ENCODE results near the gene NPAS3.

NPAS3 gene

GRCh38 chr14:33780035-33780434 is 841.4 kb downstream of the NPAS3 start:
- DNase-seq: peak in 1 of 2 experiments; percentile 55

GRCh38 chr14:33781236-33781635 is 842.6 kb downstream of the NPAS3 start:
- DNase-seq: no peak

GRCh38 chr14:33782923-33783322 is 844.2 kb downstream of the NPAS3 start:
- DNase-seq: peak in 1 of 2 experiments; percentile 47

- DNase-seq: peak; percentile 67 to 89
Measured at GRCh38 chr14:33786091-33786825, 847.6 kb downstream of the NPAS3 start.

GRCh38 chr14:33788161-33788560 is 849.5 kb downstream of the NPAS3 start:
- DNase-seq: no peak

- DNase-seq: no peak
Measured at GRCh38 chr14:33790996-33791395, 852.3 kb downstream of the NPAS3 start.

- DNase-seq: no peak
Measured at GRCh38 chr14:33792009-33792719, 853.5 kb downstream of the NPAS3 start.

- peak; percentile 71 to 84 for DNase-seq
Measured at GRCh38 chr14:33792720-33793368, 854.2 kb downstream of the NPAS3 start.

GRCh38 chr14:33793398-33794110 is 854.9 kb downstream of the NPAS3 start:
- no peak for DNase-seq

GRCh38 chr14:33794791-33795305 is 856.2 kb downstream of the NPAS3 start:
- DNase-seq: no peak

GRCh38 chr14:33796356-33796755 is 857.7 kb downstream of the NPAS3 start:
- no peak for DNase-seq

- DNase-seq: no peak
Measured at GRCh38 chr14:33799705-33800570, 861.3 kb downstream of the NPAS3 start.

- no peak for DNase-seq
Measured at GRCh38 chr14:33800735-33801163, 862.1 kb downstream of the NPAS3 start.

- no peak for DNase-seq
Measured at GRCh38 chr14:33802737-33803136, 864.1 kb downstream of the NPAS3 start.

GRCh38 chr14:33805593-33805992 is 866.9 kb downstream of the NPAS3 start:
- no peak for DNase-seq

- no peak for DNase-seq
Measured at GRCh38 chr14:33806905-33807304, 868.2 kb downstream of the NPAS3 start.

- no peak for DNase-seq
Measured at GRCh38 chr14:33808187-33808586, 869.5 kb downstream of the NPAS3 start.

GRCh38 chr14:33809396-33809981 is 870.8 kb downstream of the NPAS3 start:
- DNase-seq: no peak

GRCh38 chr14:33810308-33810707 is 871.6 kb downstream of the NPAS3 start:
- no peak for DNase-seq

- no peak for DNase-seq
Measured at GRCh38 chr14:33811721-33812120, 873.0 kb downstream of the NPAS3 start.

GRCh38 chr14:33812181-33812580 is 873.5 kb downstream of the NPAS3 start:
- no peak for DNase-seq
